ENCODE measurements around the gene C16orf87. TPM values are rescaled to one million over a fixed set of nuclear protein-coding genes. Genes with fewer than 3 reads are reported as not detected.

The C16orf87 gene
- total and polyA plus RNA-seq, 9 of the 15 experiments (the other 6 are each of a cell fraction or from before 2014, with no cell fraction given) = 7.8 to 16.7 (median 10.5) TPM

- TF ChIP-seq, protein P1, sequence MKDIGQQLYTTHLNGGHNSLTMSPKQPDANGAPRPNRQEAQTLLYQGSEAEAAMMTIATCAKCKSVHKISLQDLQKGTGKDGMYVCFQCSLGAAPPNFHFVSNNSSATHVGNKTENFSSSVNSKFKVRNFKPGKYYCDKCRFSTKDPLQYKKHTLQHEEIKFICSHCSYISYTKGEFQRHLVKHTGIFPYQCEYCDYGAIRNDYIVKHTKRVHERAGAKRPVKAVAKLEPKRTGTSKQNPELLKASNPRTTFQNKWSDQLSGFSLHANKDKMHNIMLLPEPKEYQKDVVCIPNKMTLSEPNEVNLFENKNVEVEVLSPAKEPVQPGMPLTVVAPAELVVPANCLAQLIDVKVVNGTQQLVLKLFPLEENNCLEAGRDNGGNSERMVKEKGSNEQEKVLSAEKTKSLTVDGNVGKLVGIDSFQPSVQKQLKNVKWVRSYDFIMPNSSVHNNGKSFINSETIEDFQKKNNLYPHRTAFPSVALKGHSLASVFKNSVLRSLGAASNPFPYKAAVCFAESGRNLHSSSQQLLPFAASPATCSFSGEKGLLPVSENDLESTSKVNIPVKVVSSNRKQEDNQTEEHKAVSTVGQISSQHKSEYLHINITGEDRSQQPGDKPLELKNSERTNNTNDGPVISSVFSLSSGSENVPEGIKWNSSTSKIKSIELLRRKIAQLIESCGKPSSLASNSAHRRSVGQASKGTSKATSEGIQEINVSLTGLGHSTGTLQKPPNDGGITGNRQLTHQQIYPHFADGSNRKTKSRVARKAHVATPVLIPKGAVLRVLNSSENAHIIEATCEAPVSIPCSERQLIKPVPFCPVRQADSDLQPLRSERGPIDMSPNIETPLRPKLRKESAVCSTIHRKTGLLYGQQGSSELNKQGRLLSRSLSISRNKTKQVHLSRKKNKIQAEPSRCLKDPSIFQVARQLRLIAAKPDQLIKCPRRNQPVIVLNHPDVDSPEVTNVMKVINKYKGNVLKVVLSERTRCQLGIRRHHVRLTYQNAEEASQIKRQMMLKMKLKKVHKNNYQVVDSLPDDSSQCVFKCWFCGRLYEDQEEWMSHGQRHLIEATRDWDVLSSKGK (CRISPR knock-in tag; IDR thresholded peaks at IDR 0.05) = no peak
- TF ChIP-seq NFYB (IDR thresholded peaks at IDR 0.05; ENCODE audit: extremely low read depth, insufficient read length) = no peak
- TF ChIP-seq GTF2A2 (tag; IDR thresholded peaks at IDR 0.05) = no peak
- TF ChIP-seq TCF7L2 (IDR thresholded peaks at IDR 0.05; ENCODE audit: low read depth, low read length) = no peak
- TF ChIP-seq, protein P2, sequence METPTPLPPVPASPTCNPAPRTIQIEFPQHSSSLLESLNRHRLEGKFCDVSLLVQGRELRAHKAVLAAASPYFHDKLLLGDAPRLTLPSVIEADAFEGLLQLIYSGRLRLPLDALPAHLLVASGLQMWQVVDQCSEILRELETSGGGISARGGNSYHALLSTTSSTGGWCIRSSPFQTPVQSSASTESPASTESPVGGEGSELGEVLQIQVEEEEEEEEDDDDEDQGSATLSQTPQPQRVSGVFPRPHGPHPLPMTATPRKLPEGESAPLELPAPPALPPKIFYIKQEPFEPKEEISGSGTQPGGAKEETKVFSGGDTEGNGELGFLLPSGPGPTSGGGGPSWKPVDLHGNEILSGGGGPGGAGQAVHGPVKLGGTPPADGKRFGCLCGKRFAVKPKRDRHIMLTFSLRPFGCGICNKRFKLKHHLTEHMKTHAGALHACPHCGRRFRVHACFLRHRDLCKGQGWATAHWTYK (CRISPR knock-in tag; IDR thresholded peaks at IDR 0.05) = no peak
- peak; percentile 91 for TF ChIP-seq SP1 (CRISPR knock-in tag; IDR thresholded peaks at IDR 0.05)
- no peak for TF ChIP-seq BMI1 (IDR thresholded peaks at IDR 0.05; ENCODE audit: low read length)
- TF ChIP-seq ZBTB7A (IDR thresholded peaks at IDR 0.05; ENCODE audit: borderline replicate concordance, control insufficient read depth, low read depth, low read length) = no peak; the same call in 1 of the 2 replicates
- TF ChIP-seq SOX6 (IDR thresholded peaks at IDR 0.05) = peak; percentile 36; the same call in 1 of the 2 replicates
- peak in 1 of 2 experiments; percentile 63; a peak in 1 of 4 replicates for TF ChIP-seq ZNF639 (CRISPR knock-in tag; conservative IDR thresholded peaks at IDR 0.05 in 1 of 2, IDR thresholded peaks at IDR 0.05 in 1 of 2)
- no peak for TF ChIP-seq ILF3 (IDR thresholded peaks at IDR 0.05; ENCODE audit: borderline replicate concordance)
- TF ChIP-seq, protein P3, sequence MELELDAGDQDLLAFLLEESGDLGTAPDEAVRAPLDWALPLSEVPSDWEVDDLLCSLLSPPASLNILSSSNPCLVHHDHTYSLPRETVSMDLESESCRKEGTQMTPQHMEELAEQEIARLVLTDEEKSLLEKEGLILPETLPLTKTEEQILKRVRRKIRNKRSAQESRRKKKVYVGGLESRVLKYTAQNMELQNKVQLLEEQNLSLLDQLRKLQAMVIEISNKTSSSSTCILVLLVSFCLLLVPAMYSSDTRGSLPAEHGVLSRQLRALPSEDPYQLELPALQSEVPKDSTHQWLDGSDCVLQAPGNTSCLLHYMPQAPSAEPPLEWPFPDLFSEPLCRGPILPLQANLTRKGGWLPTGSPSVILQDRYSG (tag; conservative IDR thresholded peaks at IDR 0.05; ENCODE audit: low read depth) = no peak
- TF ChIP-seq ETV5 (CRISPR knock-in tag; IDR thresholded peaks at IDR 0.05; ENCODE audit: low read depth) = no peak
- TF ChIP-seq GATAD2A (IDR thresholded peaks at IDR 0.05) = no peak
- TF ChIP-seq XRCC3 (IDR thresholded peaks at IDR 0.05) = no peak
- TF ChIP-seq CBX2 (IDR thresholded peaks at IDR 0.05; ENCODE audit: insufficient read depth, low read length, poor library complexity, severe bottlenecking) = no peak
- peak; percentile 23 to 83 (median 77) for TF ChIP-seq YY1 (IDR thresholded peaks at IDR 0.05; ENCODE audit: borderline replicate concordance in 1 of 3, control insufficient read depth in 1 of 3, extremely low read depth in 1 of 3, insufficient read depth in 3 of 3, insufficient read length in 1 of 3, insufficient replicate concordance in 2 of 3, low read depth in 1 of 3, low read length in 2 of 3)
- no peak for TF ChIP-seq HDGF (IDR thresholded peaks at IDR 0.05)
- TF ChIP-seq BCOR (IDR thresholded peaks at IDR 0.05) = no peak
- TF ChIP-seq PRPF4 (IDR thresholded peaks at IDR 0.05; ENCODE audit: insufficient read depth, low read depth, low read length, poor library complexity, severe bottlenecking) = no peak
Observed at GRCh38 chr16:46830902-46831647, at the start of gene C16orf87 (continued).
